CD4-positive, alpha-beta T cell treated with Interleukin-21 for 1 hour (primary cell): ENCODE data around the gene SLC25A42.
"Not testable (repeated sequence)": the region's sequence is repeated elsewhere in the genome, so short reads cannot be mapped to it uniquely, and the experiment has no call there.

Source experiments
- DNase-seq: peaks from one replicate; pipeline ENCODE4 v3.0.0-alpha.2; 2020

Gene SLC25A42

GRCh38 chr19:19063183-19064097 lies at the start of gene SLC25A42:
TSS of gene SLC25A42 (plus strand) at chr19:19063994. CDS start at chr19:19096125, 32,131 bp downstream.
- peak; percentile 100 for DNase-seq

- no peak for DNase-seq
Measured at GRCh38 chr19:19021115-19021514, 42.7 kb upstream of the SLC25A42 start.

- no peak for DNase-seq
Measured at GRCh38 chr19:19022380-19022961, 41.3 kb upstream of the SLC25A42 start.

- not testable (repeated sequence) for DNase-seq
Measured at GRCh38 chr19:19023376-19023775, 40.4 kb upstream of the SLC25A42 start.

DNA sequence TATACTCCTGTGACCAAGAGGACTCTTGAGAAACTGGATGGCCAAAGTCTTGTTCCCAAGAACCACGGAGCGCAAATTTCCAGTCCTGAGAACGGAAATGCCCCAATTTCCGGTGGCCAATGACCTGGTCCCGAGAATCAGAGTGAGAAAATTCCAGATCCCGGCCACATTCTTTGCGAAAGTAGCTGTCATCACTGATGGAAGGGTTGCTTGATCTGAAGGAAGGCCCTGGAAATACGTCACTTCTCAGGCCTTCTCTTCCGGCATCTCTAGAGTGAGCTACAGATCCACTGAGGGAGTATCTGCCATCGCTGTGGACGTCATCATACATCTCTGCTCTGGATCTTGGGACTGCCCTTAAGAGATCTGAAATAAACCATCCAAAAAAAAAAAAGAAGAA lies 37.9 kb upstream of the SLC25A42 start:
- no peak for DNase-seq

GRCh38 chr19:19026299-19026971 lies 37.4 kb upstream of the SLC25A42 start:
- no peak for DNase-seq

DNA sequence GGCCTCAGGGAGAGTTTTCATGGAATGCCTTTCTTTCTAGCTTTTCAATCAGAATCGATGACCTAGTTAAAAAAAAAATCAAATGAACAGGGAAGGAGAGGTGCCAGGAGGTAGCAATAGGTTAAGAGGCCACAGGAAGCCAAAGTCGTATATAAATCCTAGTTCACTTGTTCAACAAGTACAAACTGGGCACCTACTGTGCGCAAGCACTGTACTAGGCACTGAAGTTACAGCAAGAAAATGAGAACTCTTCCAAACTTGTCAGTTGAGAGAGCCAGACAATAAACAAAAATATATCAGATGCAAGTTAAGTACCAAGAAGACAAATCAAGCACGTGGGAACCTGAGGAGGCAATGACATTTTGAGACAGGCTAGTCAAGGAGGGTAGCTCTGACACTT lies 36.6 kb upstream of the SLC25A42 start:
- no peak for DNase-seq

GRCh38 chr19:19028526-19028925 lies 35.3 kb upstream of the SLC25A42 start:
- DNase-seq: no peak

DNA sequence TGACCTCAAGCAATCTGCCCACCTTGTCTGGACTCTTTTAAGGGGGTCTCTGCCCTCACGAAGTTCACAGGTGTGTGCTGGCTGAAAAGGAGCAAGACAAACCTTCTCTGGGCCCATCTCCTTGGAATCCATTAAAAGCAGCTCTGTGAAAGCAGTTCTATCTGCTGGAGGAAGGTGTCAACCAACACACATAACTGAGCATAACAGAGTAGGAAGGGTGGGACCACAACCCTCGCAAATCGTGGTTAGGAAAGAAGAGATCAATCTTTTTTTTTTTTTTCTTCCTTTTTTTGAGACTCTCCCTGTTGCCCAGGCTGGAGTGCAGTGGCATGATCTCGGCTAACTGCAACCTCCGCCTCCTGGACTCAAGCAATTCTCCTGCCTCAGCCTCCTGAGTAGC lies 31.9 kb upstream of the SLC25A42 start:
- DNase-seq: no peak

DNA sequence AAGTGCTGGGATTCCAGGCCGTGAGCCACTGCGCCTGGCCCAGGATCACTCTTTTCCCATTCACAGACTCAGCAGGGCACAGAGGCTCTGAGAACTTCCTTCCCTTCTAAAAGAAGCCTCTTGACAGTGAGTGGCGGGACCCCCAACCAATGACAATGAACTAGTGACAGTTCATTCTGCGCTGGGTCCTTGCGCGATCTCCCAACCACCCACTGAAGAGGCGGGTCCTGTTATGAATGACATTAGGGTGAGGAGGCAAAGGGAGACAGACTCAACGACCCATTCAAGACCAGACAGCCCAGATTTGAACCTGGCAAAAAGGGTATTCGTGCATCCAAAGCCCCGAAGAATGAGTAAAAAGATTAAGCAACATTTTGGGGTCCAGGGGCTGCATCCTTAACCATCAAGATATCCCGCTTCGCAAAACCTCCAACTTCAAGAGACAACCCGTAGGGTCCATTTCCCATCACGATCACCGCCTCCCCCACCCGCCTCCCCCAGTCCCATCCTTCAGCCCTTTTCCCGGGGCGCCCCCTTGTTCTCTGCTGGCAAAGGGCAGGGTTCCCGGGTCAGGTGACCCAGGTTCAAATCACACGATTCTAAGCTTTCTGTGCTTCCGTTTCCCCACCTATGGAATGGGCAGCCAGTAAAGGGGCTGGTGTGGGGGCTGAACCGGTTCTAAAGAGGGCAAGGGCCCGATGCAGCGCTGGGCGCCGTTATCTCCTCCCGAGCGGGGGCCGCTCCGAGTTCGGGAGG lies 31.2 kb upstream of the SLC25A42 start:
- DNase-seq: peak; percentile 76

DNA sequence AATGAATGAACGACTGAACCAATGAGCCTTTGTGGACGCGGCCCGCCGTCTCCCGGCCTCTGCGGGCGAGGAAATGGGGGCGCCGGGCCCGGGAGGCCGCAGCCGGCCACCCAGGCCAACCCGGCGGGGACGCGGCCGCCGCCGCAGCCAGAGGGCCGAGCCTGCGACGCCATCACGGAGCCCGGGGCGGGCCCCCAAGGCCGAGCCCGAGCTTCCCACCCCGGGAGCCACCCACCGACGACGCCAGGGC lies 30.7 kb upstream of the SLC25A42 start:
- DNase-seq: no peak

GRCh38 chr19:19033426-19034203 lies 30.2 kb upstream of the SLC25A42 start, which contains the start of the genes ARMC6 and SUGP2:
TSS of gene ARMC6 (plus strand) at chr19:19033603. CDS start at chr19:19034210, 607 bp downstream.
TSS of gene SUGP2 (minus strand) at chr19:19033517. CDS start at chr19:19031071, 2,446 bp downstream.
- DNase-seq: peak; percentile 92

DNA sequence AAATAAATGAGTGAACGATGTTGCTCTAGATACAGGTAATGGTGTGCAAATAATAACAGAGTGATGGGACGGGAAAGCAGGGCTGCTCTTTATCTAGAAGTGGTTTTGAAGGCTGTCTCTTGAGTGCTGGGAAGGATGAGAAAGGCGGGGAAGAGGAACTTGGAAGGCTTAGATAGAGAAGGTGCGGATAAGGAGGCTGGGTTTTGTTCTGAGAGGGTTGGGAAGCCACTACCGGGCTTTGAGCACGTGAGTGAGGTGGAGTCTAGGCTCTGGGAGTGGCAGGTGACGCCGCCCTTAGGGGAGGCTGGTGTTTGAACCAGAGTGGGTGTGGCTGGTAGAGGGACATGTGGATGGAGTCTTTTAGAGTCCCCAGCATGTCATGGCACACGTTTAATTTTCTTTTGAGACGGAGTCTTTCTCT lies 29.6 kb upstream of the SLC25A42 start:
- DNase-seq: peak; percentile 77

DNA sequence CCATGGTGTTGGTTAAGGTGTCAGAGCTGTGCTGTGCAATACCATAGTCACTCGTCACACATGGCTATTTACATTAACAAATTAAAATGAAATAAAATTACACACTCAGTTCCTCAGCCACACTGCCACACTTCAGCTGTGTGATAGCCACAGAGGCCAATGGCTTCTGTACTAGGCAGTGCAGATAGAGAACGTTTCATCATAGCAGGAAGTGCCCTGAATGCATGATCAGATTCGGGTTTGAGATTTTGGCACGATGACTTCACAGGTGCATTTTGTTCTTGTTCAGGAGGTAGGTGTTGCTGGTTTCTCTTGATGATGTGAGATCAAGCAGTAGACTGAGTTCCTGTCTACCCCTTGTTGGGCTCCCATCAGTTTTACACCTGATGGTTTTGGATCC lies 23.9 kb upstream of the SLC25A42 start:
- peak; percentile 51 for DNase-seq

GRCh38 chr19:19040417-19040816 lies 23.4 kb upstream of the SLC25A42 start:
- no peak for DNase-seq

GRCh38 chr19:19042732-19043280 lies 21.0 kb upstream of the SLC25A42 start:
- no peak for DNase-seq

DNA sequence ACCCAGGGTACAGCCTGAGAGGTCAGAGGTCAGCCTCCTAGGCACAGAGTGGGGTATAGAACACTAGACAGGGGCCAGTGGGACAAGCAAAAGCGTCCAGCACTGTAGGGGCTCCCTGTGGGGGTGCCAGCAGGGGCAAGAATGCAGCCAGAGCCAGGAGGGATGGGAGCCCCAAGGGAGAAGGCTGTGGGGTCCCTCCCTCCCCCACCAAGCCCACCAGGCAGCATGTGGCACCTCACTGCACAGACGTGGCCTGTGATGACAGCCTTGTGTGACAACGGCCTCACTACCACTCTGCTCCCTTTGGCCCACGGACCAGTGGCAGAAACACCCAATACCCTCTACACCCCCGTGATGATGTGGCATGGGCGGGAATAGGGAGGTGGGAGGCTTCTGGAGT lies 20.3 kb upstream of the SLC25A42 start:
- DNase-seq: no peak

DNA sequence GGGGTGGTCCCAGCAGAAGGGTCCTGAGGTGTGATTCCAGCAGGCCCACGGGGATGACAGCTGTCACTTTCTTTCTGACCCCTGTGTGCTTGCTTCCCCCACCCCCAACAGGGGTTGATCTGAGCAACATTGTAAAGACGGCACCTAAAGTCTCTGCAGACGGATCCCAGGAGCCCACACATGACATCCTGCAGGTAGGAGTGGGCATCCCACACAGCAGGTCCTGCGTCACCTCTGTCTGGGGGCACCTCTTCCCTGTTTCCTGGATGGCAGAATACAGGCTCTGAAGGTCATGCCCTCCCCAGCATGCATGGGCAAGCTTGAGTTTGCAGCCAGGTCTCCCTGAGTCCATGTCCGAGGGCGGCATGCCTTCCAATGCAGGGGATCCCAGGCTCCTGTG lies 19.9 kb upstream of the SLC25A42 start:
- no peak for DNase-seq

- no peak for DNase-seq
Measured at GRCh38 chr19:19049406-19049805, 14.4 kb upstream of the SLC25A42 start.

DNA sequence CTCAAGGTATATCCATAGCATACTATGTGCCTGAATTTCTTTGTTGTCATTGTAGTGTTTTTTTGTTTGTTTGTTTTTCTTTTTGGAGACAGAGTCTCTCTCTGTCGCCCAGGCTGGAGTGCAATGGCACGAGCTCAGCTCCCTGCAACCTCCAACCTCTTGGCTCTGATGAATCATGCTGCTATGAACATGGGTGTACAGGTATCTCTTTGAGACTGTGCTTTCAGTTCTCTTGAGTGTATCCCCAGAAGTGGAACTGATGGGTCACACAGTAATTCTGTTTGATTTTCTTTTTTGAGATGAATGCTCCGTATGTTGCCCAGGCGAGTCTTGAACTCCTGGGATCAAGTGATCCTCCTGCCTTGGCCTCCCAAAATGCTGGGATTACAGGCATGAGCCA lies 13.7 kb upstream of the SLC25A42 start:
- no peak for DNase-seq

- no peak for DNase-seq
Measured at GRCh38 chr19:19050731-19051130, 13.1 kb upstream of the SLC25A42 start.
